Measurements from ENCODE around the gene MRTFB.

- TF ChIP-seq POLR2A (IDR thresholded peaks at IDR 0.05), result no peak
- peak in 1 of 3 donors; percentile 8 for TF ChIP-seq CTCF (IDR thresholded peaks at IDR 0.05)
- TF ChIP-seq EP300 (IDR thresholded peaks at IDR 0.05), result no peak
Observed at GRCh38 chr16:14302399-14303181, 231.5 kb downstream of the MRTFB start.
